HG03354 (cell line): ENCODE measurements around the gene STOM.

Source experiments
- ATAC-seq: cut with Tn5 transposase; IDR thresholded peaks from one replicate; pipeline ENCODE4 v1.9.1; 2021; ENCODE audit warnings: mild to moderate bottlenecking; ENCODE audit not compliant: unreplicated experiment, poor library complexity, severe bottlenecking

The STOM gene

GRCh38 chr9:121372239-121373010 is 2.4 kb upstream of the STOM start:
- no peak for ATAC-seq

DNA sequence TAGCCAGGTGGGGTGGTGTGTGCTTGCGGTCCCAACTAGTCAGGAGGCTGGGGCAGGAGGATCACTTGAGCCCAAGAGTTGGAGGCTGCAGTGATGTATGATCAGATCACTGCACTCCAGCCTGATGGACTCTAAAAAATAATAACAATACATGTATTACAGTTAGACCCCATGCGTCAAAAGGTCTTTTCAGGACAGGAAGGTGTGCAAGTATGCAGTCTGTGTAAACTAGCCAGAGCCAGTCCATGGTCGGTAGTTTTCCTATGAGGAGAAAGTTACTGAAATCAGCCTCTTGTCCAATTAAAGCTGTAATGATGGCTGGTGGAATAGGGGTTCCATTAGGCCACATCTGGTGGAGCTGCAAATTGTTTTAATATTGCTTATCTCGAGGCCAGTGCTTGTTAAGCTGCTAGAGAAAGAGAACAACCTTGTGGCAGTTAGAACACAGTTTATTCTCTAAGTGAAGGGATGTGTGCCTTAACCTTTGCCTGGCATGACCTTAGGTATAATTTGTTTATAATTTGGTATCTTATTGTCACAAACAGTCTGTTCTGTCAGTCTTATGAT is 1.5 kb upstream of the STOM start:
- no peak for ATAC-seq

DNA sequence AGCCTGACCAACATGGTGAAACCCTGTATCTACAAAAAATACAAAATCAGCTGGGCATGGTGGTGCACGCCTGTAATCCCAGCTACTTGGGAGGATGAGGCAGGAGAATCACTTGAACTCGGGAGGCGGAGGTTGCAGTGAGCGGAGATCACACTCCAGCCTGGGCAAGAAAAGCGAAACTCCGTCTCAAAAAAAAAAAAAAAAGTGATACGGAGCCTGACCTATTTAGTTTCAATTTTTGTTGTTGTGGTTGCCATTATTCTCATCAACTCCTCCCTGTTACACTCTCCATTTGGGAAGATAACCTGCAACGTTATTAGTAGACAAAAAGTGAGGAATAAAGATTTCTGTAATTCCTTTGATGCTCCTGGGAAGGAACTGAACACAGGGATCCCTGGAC is 1.3 kb downstream of the STOM start:
- ATAC-seq, result no peak

DNA sequence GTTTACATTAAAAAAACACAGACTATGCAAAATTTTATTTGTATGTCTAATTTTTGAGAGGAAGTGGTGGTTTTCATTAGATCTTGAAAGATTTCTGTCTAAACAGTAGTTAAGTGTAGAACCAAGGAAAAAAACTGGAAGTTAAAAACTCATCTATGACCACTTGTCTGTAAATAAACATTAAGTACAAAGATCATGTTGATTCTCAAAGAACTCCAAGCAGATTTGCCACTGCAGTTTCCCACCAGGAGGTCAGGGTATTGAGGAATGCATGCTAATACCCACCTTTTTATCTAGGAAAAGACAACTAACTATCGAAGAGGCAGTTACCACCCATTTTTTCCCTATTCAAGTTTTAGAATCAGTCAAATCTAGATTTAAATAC is 1.9 kb downstream of the STOM start:
- no peak for ATAC-seq

DNA sequence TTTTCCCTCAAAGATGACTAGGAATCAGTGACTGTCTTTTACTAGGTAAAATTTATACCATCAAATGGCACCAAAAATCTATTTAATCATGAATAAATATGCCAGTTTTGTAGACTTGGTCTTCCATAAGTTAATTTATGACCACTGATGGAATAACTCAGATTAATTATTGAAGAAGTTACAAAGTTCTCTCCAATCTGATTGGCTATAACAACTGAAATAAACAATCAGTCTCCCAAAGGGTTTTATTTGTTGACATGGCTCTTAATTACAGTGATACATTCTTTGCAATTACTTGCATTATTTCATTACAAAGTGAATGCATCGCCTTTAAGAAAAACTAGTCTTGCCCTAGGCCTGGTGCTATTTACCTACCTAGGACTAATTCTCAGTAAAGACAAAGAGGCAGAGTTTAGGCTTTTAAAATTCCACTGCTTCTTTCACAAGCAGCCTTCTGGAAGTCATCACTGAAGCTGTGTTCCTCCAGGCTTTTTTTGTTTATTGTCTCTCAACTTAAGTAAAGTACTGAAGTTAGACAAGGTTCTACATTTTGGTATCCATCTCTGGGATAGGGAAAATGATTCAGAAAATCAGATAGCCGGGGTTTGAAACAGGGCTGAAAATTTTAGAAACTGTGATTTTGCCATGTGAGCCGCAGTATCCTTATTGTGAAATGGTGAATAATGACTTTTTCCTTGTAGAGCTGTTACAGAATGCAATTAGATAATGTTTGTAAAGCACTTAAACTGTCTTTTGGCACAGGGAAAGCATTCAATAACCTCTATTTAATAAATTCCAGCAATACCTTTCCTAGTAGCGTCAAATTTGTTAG is 2.5 kb downstream of the STOM start:
- no peak for ATAC-seq

GRCh38 chr9:121366611-121367192 is 3.3 kb downstream of the STOM start:
- ATAC-seq, result no peak

DNA sequence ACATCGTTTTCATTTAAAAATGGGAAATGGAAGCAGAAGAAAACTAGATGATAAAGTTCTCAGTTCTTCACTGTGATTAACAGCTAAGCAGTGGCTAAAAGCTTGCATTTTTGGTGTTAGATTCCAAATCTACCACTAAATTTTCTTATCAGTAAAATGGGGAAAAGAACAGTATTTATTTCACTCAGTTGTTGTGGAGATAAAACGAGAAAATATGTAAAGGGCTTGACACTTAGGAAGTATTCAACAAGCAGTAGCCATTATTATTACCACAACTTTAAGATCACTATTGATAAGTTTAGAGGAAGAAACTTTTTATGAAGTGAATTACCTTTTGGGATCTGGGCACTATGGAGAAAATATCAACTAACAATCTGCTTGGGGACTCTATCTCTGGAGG is 4.5 kb downstream of the STOM start:
- ATAC-seq, result no peak

- no peak for ATAC-seq
Observed at GRCh38 chr9:121364886-121365285, 5.2 kb downstream of the STOM start.

DNA sequence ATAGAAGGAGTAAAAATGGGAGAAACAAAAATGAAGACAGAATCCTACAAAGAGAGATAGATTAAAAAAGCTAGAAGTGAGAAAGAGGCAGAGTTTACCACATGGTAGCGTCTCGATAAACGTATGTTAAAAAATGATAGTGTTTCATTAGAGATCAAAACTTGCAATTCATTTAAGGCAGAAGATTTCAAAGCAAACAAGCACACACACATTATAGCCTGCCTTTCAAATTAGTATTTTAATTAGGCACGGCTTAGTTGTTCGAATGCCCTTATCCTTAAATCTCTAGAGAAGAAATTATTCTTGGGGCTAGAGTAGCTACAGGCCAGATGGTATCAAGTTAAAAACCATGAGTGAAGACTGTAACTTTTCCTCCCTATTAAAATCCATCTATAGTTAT is 6.0 kb downstream of the STOM start:
- no peak for ATAC-seq

DNA sequence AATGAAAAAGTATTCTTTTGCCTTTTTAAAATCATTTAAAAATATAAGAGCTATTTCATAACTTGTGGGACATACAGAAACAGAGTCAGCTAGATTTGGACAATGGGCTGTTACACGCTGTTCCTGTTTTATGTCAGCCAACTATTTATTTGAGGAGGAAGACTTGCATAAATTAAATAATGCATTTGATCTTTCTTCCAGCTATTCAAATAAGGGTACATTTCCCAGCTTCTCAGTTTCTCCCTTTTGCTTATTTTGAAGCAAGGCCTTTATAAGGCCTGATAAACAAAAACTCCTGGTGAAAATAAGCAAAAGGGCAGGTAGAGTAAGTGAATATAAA is 6.5 kb downstream of the STOM start:
- no peak for ATAC-seq

DNA sequence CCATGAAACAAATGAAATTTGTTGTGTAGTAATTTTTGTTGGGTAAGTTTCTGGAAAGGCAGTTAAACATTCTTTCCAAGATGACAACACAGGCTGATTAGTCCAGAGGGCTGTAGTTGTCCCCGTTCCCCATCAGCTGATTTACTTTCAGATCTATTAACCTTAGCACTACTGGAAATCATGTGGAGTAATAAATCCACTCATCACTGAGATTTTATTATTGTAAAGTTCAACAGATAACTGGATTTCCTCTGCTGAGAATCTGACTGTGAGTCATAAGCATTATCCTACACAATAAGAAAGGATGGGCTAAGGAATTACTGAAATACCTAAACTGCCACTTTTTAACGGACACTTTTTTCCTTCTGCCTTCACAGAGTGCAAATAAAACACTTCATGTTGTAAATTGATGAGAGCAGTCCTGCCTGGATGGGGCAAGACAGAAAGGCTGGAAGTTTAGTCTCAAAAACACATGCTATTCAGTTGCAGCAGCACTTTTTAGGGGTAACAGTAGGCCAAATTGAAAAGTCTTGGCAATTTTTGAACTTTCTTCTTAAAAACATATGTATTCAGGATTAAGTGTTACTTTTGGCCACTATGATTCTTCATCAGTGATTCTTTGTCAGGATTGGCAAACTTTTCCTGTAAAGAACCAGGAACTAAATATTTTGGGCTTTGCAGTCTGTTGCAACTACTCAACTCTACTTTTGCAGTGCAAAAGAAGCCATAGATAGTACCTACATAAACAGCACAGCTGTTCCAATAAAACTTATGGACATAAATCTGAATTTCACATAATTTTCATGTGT is 7.0 kb downstream of the STOM start:
- ATAC-seq, result no peak

GRCh38 chr9:121360601-121361374 is 9.3 kb downstream of the STOM start:
- no peak for ATAC-seq

DNA sequence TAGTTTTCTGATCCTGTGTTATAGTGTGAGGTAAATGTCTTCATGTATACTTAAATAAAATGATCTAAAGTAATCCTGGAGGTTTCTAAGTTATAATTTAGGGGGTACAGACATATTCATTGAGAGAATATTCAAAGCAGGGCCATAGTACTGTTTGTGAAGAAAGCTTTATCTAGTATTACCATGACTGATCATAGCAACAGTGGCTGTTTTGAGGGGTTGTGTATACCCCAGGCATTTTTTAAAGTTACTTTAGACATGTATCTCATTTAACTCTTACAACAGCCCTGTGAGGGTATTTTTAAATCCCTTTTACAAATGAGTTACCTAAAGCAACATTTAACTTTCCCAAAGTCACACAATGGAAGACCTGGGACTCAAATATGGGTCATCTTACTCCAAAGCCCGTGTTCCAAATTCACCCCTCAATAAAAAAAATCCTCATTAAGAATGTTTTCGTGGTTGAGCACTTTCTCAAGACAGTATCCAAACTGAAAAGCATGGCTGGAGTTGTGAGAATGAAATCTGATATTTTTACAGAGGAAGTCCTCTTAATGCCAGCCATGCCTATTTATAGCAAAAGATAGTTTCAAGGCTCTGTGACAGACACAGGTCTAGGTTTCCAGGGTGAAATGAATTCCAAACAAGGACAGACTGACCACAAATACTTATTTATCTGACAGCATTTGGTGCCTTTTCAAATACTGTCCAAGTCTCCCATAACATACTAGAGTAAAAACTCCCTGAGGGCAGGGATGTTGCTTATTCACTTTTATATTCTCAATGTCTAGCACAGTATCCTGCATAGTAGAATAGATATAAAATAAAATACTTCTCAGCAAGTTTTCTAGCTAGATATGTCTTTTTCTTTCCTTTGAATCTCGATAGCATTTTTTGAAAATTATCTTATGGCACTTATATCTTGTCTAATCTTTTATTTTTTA is 10.4 kb downstream of the STOM start:
- ATAC-seq, result peak; percentile 43

DNA sequence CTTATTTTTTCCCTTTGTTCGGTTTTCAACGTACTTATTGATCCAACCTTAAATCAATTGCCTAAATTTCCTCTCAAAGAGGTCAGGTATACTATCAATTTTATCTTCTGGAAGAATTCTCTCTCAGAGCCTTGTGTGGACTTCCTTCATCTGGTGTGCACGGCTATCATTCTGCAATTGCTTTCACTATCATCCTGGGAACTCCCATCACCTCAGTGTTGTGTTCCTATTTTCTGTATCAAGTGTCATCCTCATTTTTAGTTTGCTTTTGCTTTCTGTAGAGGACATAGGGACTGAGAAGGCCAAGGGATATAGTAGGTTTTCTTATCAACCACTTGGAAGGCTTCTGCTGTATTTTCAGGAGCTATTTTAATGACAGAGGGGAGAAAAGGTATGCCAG is 11.3 kb downstream of the STOM start:
- ATAC-seq, result peak; percentile 57

GRCh38 chr9:121357011-121357410 is 13.0 kb downstream of the STOM start:
- no peak for ATAC-seq

GRCh38 chr9:121354762-121355161 is 15.3 kb downstream of the STOM start:
- ATAC-seq, result no peak

DNA sequence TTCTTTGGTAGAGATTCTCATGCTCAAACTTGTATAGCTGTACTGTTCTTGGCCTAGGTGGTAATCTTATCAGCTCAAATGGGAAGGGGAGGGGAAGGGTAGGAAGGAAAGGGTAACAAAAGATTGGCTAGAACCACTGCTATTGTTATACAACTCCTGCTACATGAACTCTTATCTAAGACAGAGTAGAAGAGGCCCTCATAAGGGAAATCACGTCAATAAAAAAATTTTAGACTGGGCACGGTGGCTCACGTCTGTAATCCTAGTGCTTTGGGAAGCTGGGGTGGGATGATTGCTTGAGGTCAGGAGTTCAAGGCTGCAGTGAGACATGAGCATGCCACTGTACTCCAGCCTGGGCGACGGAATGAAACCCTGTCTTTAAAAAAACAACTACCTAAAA is 15.9 kb downstream of the STOM start:
- no peak for ATAC-seq
